ENCODE results near the gene SLC30A4.

GRCh38 chr15:45549541-45550220, 27.1 kb upstream of the SLC30A4 start:
- TF ChIP-seq TAF1 (IDR thresholded peaks at IDR 0.05; ENCODE audit: low read depth, low read length) (no peak), CHD2 (IDR thresholded peaks at IDR 0.05; ENCODE audit: low read length) (no peak), MAX (IDR thresholded peaks at IDR 0.05) (no peak), EZH2 (IDR thresholded peaks at IDR 0.05; ENCODE audit: low read depth, low read length, severe bottlenecking) (no peak), CTCF (IDR thresholded peaks at IDR 0.05; ENCODE audit: control extremely low read depth in 1 of 3, insufficient read depth in 1 of 3, low read depth in 1 of 3, low read length in 3 of 3) (no peak), CREB1 (IDR thresholded peaks at IDR 0.05) (no peak), EP300 (IDR thresholded peaks at IDR 0.05; ENCODE audit: borderline replicate concordance in 1 of 2, low read depth in 2 of 2, low read length in 2 of 2) (no peak), SP1 (IDR thresholded peaks at IDR 0.05; ENCODE audit: low read depth, low read length) (no peak), ATF3 (IDR thresholded peaks at IDR 0.05; ENCODE audit: insufficient read depth, low read depth, low read length) (no peak), ZNF274 (IDR thresholded peaks at IDR 0.05; ENCODE audit: borderline replicate concordance, extremely low read depth, low read length) (no peak), KDM5A (IDR thresholded peaks at IDR 0.05; ENCODE audit: low read length) (no peak)

Data from H1 (cell line).